GM19099 (cell line): ENCODE measurements around the gene RPP40.

Source experiments
- POLR2A ChIP-seq: IDR thresholded peaks from 3 replicates; pipeline ENCODE4 v1.6.1; 2011; ENCODE audit warnings: low read depth; ENCODE audit not compliant: insufficient read length; ENCODE audit errors: extremely low read depth

Gene RPP40

GRCh38 chr6:5028301-5028700 lies 24.5 kb upstream of the RPP40 start:
- no peak for TF ChIP-seq POLR2A

GRCh38 chr6:5025911-5026819 lies 22.3 kb upstream of the RPP40 start:
- no peak for TF ChIP-seq POLR2A

- TF ChIP-seq POLR2A = no peak
Measured at GRCh38 chr6:5023923-5024322, 20.1 kb upstream of the RPP40 start.

DNA sequence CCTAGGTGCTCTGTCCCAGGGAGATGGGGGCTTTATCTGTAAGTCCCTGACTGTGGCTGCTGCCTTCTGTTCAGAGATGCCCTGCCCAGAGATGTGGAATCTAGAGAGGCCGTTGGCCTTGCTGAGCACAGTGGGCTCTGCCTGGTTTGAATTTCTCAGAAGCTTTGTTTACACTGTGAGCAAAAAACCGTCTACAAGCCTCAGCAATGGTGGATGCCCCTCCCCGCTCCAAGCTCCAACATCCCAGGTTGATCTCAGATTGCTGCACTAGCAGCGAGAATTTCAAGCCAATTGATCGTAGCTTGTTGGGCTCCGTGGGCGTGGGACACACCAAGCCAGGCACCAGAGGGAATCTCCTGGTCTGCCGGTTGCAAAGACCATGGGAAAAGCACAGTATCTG lies 16.3 kb upstream of the RPP40 start:
- no peak for TF ChIP-seq POLR2A

GRCh38 chr6:5014072-5014561 lies 10.3 kb upstream of the RPP40 start:
- TF ChIP-seq POLR2A = no peak

GRCh38 chr6:5012519-5012918 lies 8.7 kb upstream of the RPP40 start:
- no peak for TF ChIP-seq POLR2A

DNA sequence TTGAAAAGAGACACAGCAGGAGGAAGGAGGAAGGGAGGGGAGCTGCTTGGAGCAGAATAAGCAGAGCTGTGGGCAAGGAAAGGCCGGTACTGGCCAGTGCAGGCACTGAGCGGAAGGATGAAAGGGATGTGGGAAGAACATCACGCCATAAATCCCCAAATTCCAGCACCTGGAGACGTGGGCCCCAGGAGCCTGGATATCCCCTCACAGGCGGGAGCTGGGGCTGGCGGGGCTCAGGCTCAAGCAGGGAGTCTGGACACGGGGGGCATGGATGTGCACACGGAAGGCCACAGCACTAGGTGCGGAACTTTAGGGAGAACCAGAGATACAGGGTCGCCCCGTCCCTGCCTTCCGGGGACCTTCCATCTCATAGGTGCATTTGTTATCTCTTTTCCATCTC lies 7.5 kb upstream of the RPP40 start:
- TF ChIP-seq POLR2A = no peak

GRCh38 chr6:5007531-5007930 lies 3.7 kb upstream of the RPP40 start:
- no peak for TF ChIP-seq POLR2A

DNA sequence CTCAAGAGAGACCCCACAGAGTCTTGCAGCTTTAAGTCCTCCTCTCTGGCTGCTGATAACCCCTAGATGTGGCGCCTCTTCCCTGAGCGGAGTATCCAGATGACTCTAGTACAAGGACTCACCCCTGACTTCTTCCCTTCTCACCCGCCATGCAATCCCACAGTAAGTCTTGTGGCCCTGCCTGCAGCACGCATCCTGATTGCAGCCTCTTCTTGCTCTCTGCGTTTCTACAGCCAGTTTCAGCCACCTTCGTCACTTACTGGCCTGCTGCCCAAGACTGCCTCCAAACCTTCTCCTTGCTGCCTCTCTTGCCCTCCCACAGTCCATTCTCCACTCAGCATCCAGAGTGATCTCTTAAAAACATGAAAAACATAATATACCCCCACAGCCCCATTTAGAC lies 2.4 kb upstream of the RPP40 start:
- no peak for TF ChIP-seq POLR2A

DNA sequence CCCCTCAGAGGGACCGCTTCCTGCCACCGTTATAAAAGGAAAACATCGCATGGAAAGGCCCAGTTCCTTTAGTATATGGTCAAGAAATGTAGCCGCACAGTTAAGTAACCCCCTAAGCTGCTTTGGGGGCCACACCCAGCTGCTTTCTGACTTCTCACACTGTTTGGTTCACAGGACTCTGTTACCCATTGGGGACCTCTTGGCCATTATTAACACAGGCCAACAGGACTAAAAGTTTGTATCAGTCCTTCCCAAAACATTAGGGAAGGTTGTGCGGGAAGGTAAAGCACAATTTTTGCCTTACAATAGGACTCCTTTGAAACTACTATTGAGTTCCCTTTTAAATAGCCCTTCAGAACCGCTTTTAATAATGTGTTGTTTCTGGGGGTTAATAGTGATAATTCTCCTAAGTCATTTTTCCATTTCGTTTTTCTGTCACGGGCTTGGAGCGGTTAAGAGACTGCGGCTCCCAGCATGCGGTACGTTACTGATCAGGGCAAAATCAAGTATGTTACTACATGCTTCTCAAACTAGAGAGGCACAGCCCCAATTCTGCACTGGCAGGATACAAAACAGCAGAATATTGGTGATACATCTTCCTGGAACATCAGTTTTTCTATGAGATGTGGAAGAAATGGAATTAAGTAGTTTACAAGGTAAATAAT lies 668 bp upstream of the RPP40 start:
- TF ChIP-seq POLR2A = no peak

DNA sequence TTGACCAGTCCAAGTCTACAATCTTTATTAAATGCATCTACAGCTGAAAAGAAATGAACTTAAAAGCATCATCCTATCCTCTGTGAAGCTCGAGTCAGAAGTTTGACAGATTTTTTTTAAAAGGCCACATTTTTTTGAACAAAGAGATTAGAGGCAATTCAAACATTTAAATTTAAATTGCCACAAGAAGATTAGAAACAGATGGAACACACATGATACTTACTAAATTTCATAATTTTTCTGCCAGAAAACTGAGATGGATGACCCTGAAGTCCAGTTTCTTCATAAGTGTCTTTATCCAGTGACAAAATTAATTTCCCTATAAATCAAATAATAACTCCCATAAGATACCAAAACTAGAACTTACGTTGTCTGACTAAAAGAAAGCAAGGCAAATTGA lies 4.3 kb downstream of the RPP40 start:
- TF ChIP-seq POLR2A = no peak

DNA sequence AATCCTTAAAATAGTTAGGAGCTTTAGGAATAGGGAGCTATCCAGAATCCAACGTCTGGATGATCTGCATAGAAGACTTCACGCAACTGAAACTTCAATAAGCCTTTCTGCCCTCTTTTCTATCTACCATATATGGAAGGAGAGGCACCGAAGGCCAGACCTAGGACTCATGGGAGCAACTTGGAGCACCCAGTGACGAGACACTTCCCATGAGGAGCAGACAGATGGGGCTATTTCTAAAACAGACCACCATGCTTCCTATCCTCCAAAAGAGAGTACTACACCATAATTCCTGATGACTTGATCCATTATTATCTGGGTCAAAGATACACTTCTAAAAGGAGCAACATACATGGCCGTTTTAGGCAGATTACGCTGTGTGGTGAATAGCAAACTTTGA lies 6.0 kb downstream of the RPP40 start:
- no peak for TF ChIP-seq POLR2A

DNA sequence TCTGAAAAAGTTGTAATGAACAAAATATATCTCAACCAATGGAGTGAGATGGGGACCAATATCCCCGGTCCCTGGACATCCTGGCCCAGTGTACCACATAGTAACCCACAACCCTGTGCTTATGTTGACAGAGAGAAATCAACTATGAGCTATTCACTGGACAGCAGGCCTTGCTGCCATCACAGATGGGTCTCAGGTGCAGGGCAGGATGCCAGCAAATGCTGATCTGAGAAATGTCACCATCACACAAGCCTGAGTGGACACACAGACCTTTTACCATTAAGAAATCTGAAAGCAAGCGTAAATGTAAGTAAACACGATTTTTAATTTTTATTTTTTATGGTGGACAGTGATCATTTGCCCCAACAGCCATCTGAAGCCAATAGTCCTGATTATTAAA lies 9.1 kb downstream of the RPP40 start:
- TF ChIP-seq POLR2A = no peak

DNA sequence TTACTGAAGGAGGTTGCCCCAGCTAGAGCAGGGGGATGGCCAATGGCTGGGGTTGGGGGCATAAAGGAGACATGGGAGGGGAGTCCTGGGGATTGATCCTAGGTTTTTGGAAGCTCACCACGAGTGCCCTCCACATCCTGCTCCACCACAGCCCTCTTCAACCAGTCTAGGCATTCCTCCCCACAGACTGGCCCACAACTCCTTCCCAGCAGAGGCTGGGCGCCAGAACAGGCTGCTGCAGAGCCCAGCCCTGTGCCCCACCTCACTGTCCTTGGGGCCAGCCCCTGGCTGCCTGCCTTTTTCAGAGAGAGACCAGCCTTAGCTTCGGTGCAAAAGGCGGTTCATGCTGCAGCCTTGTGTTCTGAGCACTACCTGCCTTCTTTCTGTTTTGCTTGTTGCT lies 16.4 kb downstream of the RPP40 start:
- no peak for TF ChIP-seq POLR2A

- TF ChIP-seq POLR2A = no peak
Measured at GRCh38 chr6:4986999-4987398, 16.8 kb downstream of the RPP40 start.

- no peak for TF ChIP-seq POLR2A
Measured at GRCh38 chr6:4983322-4983721, 20.5 kb downstream of the RPP40 start.
